ENCODE data around the gene SH2D7.

The SH2D7 gene

DNA sequence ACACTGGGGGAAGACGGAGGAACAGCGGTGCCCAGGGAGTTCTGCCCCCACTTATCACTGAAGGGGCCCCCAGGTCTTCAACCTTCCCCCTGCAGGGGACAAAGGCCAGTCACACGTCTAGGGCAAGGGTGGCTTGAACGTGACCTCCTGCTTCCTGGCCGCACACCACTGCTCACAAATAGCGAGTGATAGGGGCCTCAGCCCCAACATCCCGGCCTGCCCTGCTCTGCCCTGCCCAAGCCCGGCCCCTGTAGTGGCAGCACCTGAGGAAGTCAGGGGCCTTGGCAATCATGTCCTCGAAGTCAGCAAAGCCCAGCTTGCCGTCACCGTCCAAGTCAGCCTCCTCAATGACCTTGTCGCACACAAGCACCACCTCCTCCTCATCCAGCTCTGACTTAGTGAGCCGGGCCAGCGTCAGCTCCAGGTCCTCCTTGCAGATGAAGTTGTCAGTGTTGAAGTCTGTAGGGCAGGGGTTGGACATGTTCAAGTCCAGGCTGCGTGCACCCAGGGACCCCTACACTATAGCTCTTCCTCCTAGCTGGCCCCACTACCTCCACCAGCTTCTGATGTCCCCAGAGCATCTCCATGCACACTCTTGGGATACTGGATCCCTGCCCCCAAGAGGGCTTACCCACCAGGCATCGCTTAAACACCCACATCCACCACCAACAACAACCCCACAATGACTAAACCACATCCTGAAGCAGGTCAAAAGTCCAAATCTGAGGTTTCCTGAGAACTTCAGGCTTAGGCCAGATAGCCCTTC is 13.3 kb downstream of the SH2D7 start:
- H3K4me3 ChIP-seq (ENCODE audit: control insufficient read depth, low read depth, low read length) = no peak overlapping the region
- DNase-seq (ENCODE audit: low read depth) = peak; percentile 24
- TF ChIP-seq, protein P1, sequence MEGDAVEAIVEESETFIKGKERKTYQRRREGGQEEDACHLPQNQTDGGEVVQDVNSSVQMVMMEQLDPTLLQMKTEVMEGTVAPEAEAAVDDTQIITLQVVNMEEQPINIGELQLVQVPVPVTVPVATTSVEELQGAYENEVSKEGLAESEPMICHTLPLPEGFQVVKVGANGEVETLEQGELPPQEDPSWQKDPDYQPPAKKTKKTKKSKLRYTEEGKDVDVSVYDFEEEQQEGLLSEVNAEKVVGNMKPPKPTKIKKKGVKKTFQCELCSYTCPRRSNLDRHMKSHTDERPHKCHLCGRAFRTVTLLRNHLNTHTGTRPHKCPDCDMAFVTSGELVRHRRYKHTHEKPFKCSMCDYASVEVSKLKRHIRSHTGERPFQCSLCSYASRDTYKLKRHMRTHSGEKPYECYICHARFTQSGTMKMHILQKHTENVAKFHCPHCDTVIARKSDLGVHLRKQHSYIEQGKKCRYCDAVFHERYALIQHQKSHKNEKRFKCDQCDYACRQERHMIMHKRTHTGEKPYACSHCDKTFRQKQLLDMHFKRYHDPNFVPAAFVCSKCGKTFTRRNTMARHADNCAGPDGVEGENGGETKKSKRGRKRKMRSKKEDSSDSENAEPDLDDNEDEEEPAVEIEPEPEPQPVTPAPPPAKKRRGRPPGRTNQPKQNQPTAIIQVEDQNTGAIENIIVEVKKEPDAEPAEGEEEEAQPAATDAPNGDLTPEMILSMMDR (conservative IDR thresholded peaks at IDR 0.05; ENCODE audit: control insufficient read depth, insufficient read depth, low read depth, low read length) = no peak

DNA sequence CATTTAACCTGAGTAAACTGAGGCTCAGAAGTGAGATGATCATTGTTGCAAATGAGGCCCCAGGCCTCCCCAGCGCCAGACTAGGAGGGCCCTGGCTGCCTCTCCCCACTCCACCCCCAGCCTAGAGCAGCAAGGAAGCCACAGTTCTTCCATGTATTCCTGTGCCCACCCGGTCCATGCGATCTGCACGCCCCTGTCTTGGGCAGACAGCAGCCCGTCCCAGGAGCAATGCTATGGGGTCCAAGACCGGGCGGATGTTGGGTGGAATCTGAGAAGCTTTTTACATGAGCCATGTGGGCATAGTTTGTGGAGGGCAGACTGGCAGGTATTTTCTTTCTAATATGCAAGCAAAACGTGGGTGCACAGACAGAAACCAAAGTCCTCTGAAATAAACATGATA is 15.1 kb downstream of the SH2D7 start:
- no peak for DNase-seq (ENCODE audit: low read depth)
- H3K4me3 ChIP-seq (ENCODE audit: control insufficient read depth, low read depth, low read length) = no peak overlapping the region
- TF ChIP-seq, protein P1 (conservative IDR thresholded peaks at IDR 0.05; ENCODE audit: control insufficient read depth, insufficient read depth, low read depth, low read length) = no peak

DNA sequence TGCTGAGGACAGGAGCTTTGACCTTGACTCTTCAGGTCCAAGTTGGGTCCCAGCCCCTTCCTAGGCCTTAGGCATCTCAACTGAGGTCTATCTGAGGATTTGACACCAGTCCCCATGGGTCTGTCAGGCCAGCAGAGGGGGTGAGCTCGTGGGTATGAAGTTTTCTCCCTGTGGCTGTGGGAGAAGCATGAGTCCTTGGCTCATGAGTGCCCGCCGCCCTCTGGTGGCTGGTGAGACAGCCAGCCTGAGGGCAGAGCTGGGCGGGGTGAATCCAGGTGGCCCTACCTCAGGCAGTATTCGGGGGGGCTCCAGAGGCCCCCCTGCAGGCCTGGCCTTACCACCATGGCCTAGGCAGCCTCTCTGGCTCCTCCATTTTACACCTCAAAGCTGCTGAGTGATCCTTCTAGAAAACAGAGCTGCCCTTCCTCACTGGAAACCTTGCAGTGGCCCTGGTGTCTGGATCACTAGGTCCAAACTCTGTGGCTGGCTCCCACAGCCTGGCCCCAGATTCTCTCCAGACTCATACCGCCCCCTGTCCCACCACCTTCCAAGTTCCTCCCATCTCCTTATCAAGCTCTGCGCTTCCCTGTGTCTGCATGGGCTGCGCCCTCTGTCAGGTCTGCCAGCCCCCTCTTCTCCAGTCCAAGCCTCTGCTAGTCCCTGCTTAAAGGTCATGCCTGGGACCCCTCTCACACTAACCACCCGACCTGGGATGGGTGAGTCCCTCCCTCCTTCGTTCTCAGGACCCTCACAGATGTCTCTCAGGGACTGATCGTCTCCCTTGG is 16.1 kb downstream of the SH2D7 start:
- no peak overlapping the region for H3K4me3 ChIP-seq (ENCODE audit: control insufficient read depth, low read depth, low read length)
- TF ChIP-seq, protein P1 (conservative IDR thresholded peaks at IDR 0.05; ENCODE audit: control insufficient read depth, insufficient read depth, low read depth, low read length) = peak; percentile 95
- peak; percentile 83 for DNase-seq (ENCODE audit: low read depth)

DNA sequence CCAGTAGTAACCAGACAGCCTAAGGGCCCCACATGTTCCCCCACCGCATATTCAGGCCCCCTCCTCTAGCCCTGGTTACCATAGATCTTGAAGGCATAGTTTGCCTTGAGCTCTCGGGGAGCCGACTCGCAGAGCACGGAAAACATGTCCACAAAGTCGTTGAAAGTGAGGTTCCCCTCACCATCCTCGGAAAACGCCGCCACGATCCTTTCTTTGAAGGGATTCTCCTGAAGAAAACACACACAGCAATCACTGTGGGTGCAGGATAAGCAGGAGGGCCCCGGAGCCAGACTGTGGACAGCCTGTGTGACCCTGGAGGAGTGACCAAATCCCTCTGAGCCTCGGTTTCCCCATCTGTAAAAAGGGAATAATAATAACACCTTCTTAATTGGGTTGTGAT is 16.8 kb downstream of the SH2D7 start:
- no peak for DNase-seq (ENCODE audit: low read depth)
- no peak overlapping the region for H3K4me3 ChIP-seq (ENCODE audit: control insufficient read depth, low read depth, low read length)
- TF ChIP-seq, protein P1 (conservative IDR thresholded peaks at IDR 0.05; ENCODE audit: control insufficient read depth, insufficient read depth, low read depth, low read length) = no peak

DNA sequence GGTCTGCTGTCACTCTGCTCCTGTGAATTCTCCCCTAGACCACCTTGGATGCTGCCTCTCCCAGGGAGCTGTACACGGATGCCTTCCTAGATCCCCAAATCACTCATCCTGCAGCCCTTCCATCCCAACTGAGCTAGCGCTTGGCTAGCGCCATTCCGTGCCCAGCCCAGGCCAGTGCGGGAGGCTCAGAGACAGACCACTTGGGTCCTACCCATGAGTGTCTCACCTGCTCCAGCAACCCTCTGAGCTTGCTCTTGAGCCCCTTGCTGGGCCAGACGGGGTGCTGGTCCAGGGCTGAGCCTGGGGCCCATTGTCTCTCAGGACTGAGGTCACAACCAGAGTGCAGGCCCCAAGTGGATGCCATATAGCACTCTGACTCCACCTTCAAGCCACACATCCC is 17.7 kb downstream of the SH2D7 start:
- H3K4me3 ChIP-seq (ENCODE audit: control insufficient read depth, low read depth, low read length) = no peak overlapping the region
- TF ChIP-seq, protein P1 (conservative IDR thresholded peaks at IDR 0.05; ENCODE audit: control insufficient read depth, insufficient read depth, low read depth, low read length) = no peak
- DNase-seq (ENCODE audit: low read depth) = no peak

DNA sequence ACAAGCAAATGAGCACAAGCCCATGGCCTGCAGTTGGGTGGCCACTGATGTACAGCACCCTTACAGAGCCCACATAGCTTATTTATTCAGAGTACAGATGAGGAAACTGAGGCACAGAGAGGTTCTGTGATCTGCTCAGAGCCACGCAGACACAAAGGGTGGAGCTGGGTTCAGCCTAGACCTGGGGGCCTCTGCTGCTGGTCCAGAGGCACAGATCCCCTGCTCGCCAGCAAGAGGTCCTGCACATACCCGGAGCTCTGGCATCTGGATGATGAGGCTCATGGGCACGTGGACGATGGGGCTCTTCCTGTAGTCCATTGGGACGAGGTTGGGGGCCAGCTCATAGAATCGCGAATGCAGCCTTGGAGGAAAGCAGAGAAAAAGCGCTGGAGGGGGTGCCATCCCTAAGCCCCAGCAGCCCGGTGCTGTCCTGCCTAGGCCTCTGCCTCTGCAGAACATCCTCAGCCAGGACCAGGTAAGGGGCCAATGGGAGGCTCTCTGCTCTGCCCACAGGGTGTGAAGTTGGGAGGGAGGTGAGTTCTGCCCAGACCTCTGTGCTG is 18.6 kb downstream of the SH2D7 start:
- TF ChIP-seq, protein P1 (conservative IDR thresholded peaks at IDR 0.05; ENCODE audit: control insufficient read depth, insufficient read depth, low read depth, low read length) = no peak
- no peak overlapping the region for H3K4me3 ChIP-seq (ENCODE audit: control insufficient read depth, low read depth, low read length)
- no peak for DNase-seq (ENCODE audit: low read depth)
